ENCODE results near the gene DLL4. TPM values are rescaled to one million over a fixed set of nuclear protein-coding genes. Genes with fewer than 3 reads are reported as not detected.

Gene DLL4
- total and polyA plus RNA-seq, 4 donors, result 0.20 to 28.4 (median 5.0) TPM

GRCh38 chr15:40893019-40893670, 36.0 kb upstream of the DLL4 start:
- no peak overlapping the region for H3K4me3 ChIP-seq (ENCODE audit: low read length in 2 of 2)
- WGBS, 2 donors, result 76 to 77% methylated on average over 22 of the region's 22 CpGs
- ATAC-seq (ENCODE audit: low FRiP score), result no peak
- H3K4me1 ChIP-seq (ENCODE audit: control insufficient read depth in 1 of 2, insufficient read depth in 2 of 2, low read length in 2 of 2), result no peaks in the 10 kb centered on the region
- no peak overlapping the region for H3K27ac ChIP-seq (ENCODE audit: low read depth in 1 of 2, low read length in 2 of 2)
- DNase-seq, result no peak
- intact Hi-C loops (cut with DNase I), result loop anchor here (2.0 to 10.0 kb wide), 5 partner anchors 34 to 442 kb away; partner anchors contain the start of genes C15orf62 (in 1 of the 2), GCHFR (in 1 of the 2), KNL1 (in 1 of the 2) and NUSAP1 (in 1 of the 2)
- no peaks in the 10 kb centered on the region for H3K27me3 ChIP-seq (ENCODE audit: control insufficient read depth in 1 of 2, insufficient read depth in 2 of 2, low read length in 1 of 2)
- no peaks in the 10 kb centered on the region for H3K9me3 ChIP-seq (ENCODE audit: control insufficient read depth, low read length)
- H3K36me3 ChIP-seq (ENCODE audit: control insufficient read depth in 1 of 2, insufficient read depth in 2 of 2, low read length in 1 of 2), result no peaks in the 10 kb centered on the region

- no peaks in the 10 kb centered on the region for H3K36me3 ChIP-seq (ENCODE audit: control insufficient read depth in 1 of 2, insufficient read depth in 2 of 2, low read length in 1 of 2)
- intact Hi-C loops (cut with DNase I), result loop anchor here (2.0 to 10.0 kb wide), 5 partner anchors 35 to 441 kb away; partner anchors contain the start of genes C15orf62 (in 1 of the 2), GCHFR (in 1 of the 2), KNL1 (in 1 of the 2) and NUSAP1 (in 1 of the 2)
Measured at GRCh38 chr15:40893733-40894680, 35.1 kb upstream of the DLL4 start, which contains the start of gene VPS18. Gene VPS18, plus strand, starts transcription at chr15:40894450. Its CDS starts 319 bp downstream, at chr15:40894769.

GRCh38 chr15:40894681-40895448, 34.3 kb upstream of the DLL4 start:
- ATAC-seq (ENCODE audit: low FRiP score), result peak; percentile 71
- Histone ChIP-seq H3K4me1 (ENCODE audit: control insufficient read depth in 1 of 2, insufficient read depth in 2 of 2, low read length in 2 of 2) (no peaks in the 10 kb centered on the region), H3K27me3 (ENCODE audit: control insufficient read depth in 1 of 2, insufficient read depth in 2 of 2, low read length in 1 of 2) (no peaks in the 10 kb centered on the region), H3K9me3 (ENCODE audit: control insufficient read depth, low read length) (no peaks in the 10 kb centered on the region), H3K27ac (ENCODE audit: low read depth in 1 of 2, low read length in 2 of 2) (peak overlapping the region; percentile 28 to 54), H3K36me3 (ENCODE audit: control insufficient read depth in 1 of 2, insufficient read depth in 2 of 2, low read length in 1 of 2) (peaks cover 0 to under 1% of the 10 kb centered on the region in 2 donors), H3K4me3 (ENCODE audit: low read length in 2 of 2) (peak overlapping the region; percentile 82 to 84)
- DNase-seq, result peak; percentile 72 to 85
- intact Hi-C loops (cut with DNase I), result loop anchor here in 1 of 2 donors (5.0 to 10.0 kb wide), 3 partner anchors 130 to 440 kb away; partner anchors contain the start of genes C15orf62, GCHFR, KNL1 and NUSAP1
- 1% methylated on average over 31 to 33 of the region's 33 CpGs for WGBS, 2 donors

More at GRCh38 chr15:40893733-40894680, 35.1 kb upstream of the DLL4 start, which contains the start of gene VPS18:
- Histone ChIP-seq H3K4me1 (ENCODE audit: control insufficient read depth in 1 of 2, insufficient read depth in 2 of 2, low read length in 2 of 2) (no peaks in the 10 kb centered on the region), H3K27ac (ENCODE audit: low read depth in 1 of 2, low read length in 2 of 2) (peak within 1 kb of the TSS; percentile 28 to 66), H3K27me3 (ENCODE audit: control insufficient read depth in 1 of 2, insufficient read depth in 2 of 2, low read length in 1 of 2) (no peaks in the 10 kb centered on the region), H3K4me3 (ENCODE audit: low read length in 2 of 2) (peak within 1 kb of the TSS; percentile 82 to 84), H3K9me3 (ENCODE audit: control insufficient read depth, low read length) (no peaks in the 10 kb centered on the region)
- DNase-seq, result peak; percentile 99 to 100
- peak; percentile 99 for ATAC-seq (ENCODE audit: low FRiP score)
- WGBS, 2 donors, result 2% methylated on average over 55 of the region's 55 CpGs

- Histone ChIP-seq H3K27me3 (ENCODE audit: control insufficient read depth in 1 of 2, insufficient read depth in 2 of 2, low read length in 1 of 2) (no peaks in the 10 kb centered on the region), H3K4me1 (ENCODE audit: control insufficient read depth in 1 of 2, insufficient read depth in 2 of 2, low read length in 2 of 2) (no peaks in the 10 kb centered on the region), H3K9me3 (ENCODE audit: control insufficient read depth, low read length) (no peaks in the 10 kb centered on the region), H3K4me3 (ENCODE audit: low read length in 2 of 2) (no peak overlapping the region), H3K27ac (ENCODE audit: low read depth in 1 of 2, low read length in 2 of 2) (no peak overlapping the region), H3K36me3 (ENCODE audit: control insufficient read depth in 1 of 2, insufficient read depth in 2 of 2, low read length in 1 of 2) (peaks cover 0 to 8% of the 10 kb centered on the region in 2 donors)
- ATAC-seq (ENCODE audit: low FRiP score) (no peak), DNase-seq (no peak)
- intact Hi-C loops (cut with DNase I), result loop anchor here (5.0 to 10.0 kb wide), 3 partner anchors 135 to 435 kb away; partner anchors contain the start of genes C15orf62 (in 1 of the 2), GCHFR (in 1 of the 2), NUSAP1 (in 1 of the 2) and OIP5 (in 1 of the 2)
- WGBS, 2 donors, result 89 to 91% methylated on average over 33 of the region's 33 CpGs
Measured at GRCh38 chr15:40899536-40900207, 29.5 kb upstream of the DLL4 start.

GRCh38 chr15:40900256-40901052, 28.7 kb upstream of the DLL4 start:
- Histone ChIP-seq H3K4me1 (ENCODE audit: control insufficient read depth in 1 of 2, insufficient read depth in 2 of 2, low read length in 2 of 2) (no peaks in the 10 kb centered on the region), H3K27me3 (ENCODE audit: control insufficient read depth in 1 of 2, insufficient read depth in 2 of 2, low read length in 1 of 2) (no peaks in the 10 kb centered on the region), H3K27ac (ENCODE audit: low read depth in 1 of 2, low read length in 2 of 2) (no peak overlapping the region), H3K9me3 (ENCODE audit: control insufficient read depth, low read length) (no peaks in the 10 kb centered on the region), H3K4me3 (ENCODE audit: low read length in 2 of 2) (no peak overlapping the region), H3K36me3 (ENCODE audit: control insufficient read depth in 1 of 2, insufficient read depth in 2 of 2, low read length in 1 of 2) (peaks cover 0 to 8% of the 10 kb centered on the region in 2 donors)
- ATAC-seq (ENCODE audit: low FRiP score) (no peak), DNase-seq (no peak)
- intact Hi-C loops (cut with DNase I), result loop anchor here in 1 of 2 donors (5.0 kb wide), 1 partner anchor 282 kb away; no protein-coding TSS in a partner anchor
- WGBS, 2 donors, result 86 to 87% methylated on average over 36 of the region's 36 CpGs

GRCh38 chr15:40901053-40901443, 28.1 kb upstream of the DLL4 start:
- Histone ChIP-seq H3K27me3 (ENCODE audit: control insufficient read depth in 1 of 2, insufficient read depth in 2 of 2, low read length in 1 of 2) (no peaks in the 10 kb centered on the region), H3K4me1 (ENCODE audit: control insufficient read depth in 1 of 2, insufficient read depth in 2 of 2, low read length in 2 of 2) (no peaks in the 10 kb centered on the region), H3K9me3 (ENCODE audit: control insufficient read depth, low read length) (no peaks in the 10 kb centered on the region), H3K4me3 (ENCODE audit: low read length in 2 of 2) (no peak overlapping the region), H3K36me3 (ENCODE audit: control insufficient read depth in 1 of 2, insufficient read depth in 2 of 2, low read length in 1 of 2) (peaks cover 0 to 8% of the 10 kb centered on the region in 2 donors), H3K27ac (ENCODE audit: low read depth in 1 of 2, low read length in 2 of 2) (no peak overlapping the region)
- DNase-seq, result no peak
- intact Hi-C loops (cut with DNase I), result loop anchor here in 1 of 2 donors (5.0 kb wide), 1 partner anchor 281 kb away; no protein-coding TSS in a partner anchor
- no peak for ATAC-seq (ENCODE audit: low FRiP score)
- 75 to 77% methylated on average over 5 of the region's 5 CpGs for WGBS, 2 donors
